HTR-8/SVneo (cell line): ENCODE measurements around the gene RNF128.
"Not testable (repeated sequence)": the region's sequence is repeated elsewhere in the genome, so short reads cannot be mapped to it uniquely, and the experiment has no call there.

Source experiments
- DNase-seq: peaks from one replicate; pipeline ENCODE4 v3.0.0; 2011; ENCODE audit warnings: low spot score, mixed read lengths; ENCODE audit not compliant: insufficient read length
- FAIRE-seq: peaks from 2 replicates; lab custom pipeline; 2011; peaks lifted over from hg19 to GRCh38; lab: Jason Lieb, UNC

RNF128 gene

DNA sequence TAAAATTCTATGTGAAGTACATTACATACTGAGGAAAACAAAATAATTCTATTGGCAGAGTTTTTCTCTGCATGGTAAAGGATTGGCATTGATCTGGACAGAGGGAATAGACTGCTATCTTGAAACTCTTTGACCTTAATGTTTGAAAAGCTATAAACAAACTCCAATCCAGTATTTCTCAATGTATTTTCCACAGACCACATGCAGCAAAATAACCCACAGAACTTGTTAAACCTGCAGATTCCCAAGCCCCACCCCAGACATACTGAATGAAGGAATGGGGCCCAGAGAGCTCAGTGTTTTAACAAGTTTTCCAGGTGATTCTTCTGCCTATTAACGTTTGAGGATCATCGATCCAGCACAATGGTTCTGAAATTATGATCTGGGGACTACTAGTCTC lies 15.7 kb downstream of the RNF128 start:
- no peak for DNase-seq
- FAIRE-seq = no peak

DNA sequence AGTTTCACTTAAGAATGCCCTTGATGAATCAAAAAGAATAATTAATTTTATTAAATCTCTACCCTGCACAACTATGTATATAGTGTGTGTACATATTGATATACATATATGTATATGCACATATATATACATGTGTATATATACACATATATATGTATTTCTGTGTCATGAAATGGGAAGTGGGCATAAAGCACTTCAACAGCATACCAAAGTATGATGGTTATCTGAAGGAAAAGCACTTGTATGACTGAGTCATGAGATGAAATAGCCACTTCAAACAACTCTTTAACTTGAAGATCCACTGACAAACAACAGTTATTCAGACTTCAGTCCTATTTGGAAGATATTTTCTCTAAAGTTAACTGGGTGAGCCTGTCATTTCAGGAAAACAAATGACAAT lies 16.3 kb downstream of the RNF128 start:
- DNase-seq (no peak), FAIRE-seq (no peak)

DNA sequence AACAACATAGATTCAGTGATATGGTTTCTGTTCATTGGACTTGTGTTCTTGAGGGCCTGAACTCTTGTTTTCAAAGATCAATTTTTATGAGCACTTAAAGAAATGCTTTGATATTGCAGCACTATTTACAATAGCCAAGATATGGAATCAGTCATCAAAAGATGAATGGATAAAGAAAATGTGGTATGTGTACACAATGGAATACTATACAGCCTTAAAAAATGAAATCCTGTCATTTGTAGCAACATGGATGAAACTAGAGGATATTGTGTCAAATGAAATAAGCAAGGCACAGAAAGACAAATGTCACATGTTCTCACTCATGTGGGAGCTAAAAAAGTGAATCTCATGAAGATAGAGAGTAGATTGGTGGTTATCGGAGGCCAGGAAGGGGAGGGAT lies 21.9 kb downstream of the RNF128 start:
- FAIRE-seq (no peak), DNase-seq (no peak)

DNA sequence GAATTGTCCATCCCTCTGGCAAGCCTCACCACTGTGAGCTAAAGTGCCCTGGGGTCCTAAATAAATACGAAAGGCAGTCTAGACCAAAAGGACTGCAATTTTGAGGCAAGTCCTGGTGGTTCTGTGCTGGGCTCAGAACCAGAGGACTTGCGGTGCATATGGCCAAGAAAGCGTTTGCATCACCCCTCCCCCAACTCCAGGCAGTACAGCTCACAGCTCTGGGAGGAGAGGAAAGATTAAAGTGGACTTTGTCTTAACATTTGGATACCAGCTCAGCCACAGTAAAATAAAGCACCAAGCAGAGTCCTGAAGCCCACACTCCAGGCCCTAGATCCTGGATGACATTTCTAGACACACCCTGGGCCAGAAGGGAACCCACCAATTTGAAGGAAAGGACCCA lies 24.9 kb downstream of the RNF128 start:
- no peak for DNase-seq
- FAIRE-seq = no peak

DNA sequence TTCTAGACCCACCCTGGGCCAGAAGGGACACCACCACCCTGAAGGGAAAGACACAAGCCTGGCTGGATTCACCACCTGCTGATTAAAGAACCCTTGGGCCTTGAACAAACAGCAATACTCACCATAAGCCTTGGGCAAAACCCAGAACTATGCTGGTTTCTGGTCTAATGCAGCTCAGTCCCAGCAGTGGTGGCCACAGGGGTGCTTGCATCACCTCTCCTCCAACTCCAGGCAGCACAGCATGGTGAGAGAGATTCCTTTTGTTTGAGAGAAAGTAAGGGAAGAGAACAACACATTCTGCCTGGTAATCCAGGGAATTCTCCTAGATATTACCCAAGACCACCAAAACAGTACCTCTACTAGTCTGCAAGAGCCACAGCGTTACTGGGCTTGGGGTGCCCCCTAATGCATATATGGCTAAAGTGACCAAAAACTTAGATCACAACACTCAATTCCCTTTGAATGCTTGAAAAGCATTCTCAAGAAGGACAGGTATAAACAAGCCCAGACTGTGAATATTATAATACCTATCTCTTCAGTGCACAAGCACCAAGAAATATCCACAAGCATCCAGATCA lies 25.7 kb downstream of the RNF128 start:
- DNase-seq (no peak), FAIRE-seq (no peak)

DNA sequence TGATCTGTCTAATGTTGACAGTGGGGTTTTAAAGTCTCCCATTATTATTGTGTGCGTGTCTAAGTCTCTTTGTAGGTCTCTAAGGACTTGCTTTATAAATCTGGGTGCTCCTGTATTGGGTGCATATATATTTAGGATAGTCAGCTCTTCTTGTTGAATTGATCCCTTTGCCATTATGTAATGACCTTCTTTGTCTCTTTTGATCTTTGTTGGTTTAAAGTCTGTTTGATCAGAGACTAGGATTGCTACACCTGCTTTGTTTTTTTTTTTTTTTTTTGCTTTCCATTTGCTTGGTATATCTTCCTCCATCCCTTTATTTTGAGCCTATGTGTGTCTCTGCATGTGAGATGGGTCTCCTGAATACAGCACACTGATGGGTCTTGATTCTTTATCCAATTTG lies 42.8 kb downstream of the RNF128 start:
- FAIRE-seq, DNase-seq: not testable (repeated sequence)

DNA sequence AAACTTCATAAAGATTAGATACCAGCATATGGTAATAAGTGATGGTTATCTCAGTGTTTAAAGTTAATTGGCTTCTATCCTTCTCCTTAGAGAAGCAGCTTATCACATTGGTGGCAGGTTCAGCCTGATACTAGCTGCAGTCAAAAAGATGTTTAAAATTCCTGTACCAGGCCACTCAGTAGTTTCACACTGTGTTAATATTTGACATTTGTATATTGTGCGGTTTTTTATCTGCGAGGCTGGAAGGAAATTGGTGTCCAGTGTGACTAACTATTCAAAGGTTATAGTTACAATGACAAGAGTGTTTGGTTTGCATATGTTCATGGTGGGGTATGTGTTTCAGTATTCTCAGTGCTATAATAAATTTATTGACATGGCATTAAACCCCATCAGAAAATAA lies 48.5 kb downstream of the RNF128 start:
- DNase-seq (no peak), FAIRE-seq (no peak)

DNA sequence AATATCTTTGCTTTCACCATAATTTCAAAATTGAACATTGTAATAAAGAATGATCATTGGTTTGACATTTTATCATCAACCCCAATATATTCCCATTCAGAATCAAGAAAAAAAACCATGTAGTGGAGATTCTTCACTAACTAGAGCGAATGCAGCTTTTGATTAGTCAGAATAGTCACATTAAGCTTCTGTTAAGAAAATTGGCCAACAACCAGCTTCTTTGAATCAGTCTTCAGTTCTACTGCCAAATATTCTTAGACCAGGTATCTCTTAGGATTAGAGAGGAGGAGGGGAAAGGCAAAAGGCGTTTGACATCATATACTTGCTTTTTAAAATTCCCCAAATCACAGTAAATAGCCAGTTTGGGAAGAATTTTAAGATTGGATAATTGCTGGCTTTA lies 53.8 kb downstream of the RNF128 start:
- DNase-seq = no peak
- no peak for FAIRE-seq

DNA sequence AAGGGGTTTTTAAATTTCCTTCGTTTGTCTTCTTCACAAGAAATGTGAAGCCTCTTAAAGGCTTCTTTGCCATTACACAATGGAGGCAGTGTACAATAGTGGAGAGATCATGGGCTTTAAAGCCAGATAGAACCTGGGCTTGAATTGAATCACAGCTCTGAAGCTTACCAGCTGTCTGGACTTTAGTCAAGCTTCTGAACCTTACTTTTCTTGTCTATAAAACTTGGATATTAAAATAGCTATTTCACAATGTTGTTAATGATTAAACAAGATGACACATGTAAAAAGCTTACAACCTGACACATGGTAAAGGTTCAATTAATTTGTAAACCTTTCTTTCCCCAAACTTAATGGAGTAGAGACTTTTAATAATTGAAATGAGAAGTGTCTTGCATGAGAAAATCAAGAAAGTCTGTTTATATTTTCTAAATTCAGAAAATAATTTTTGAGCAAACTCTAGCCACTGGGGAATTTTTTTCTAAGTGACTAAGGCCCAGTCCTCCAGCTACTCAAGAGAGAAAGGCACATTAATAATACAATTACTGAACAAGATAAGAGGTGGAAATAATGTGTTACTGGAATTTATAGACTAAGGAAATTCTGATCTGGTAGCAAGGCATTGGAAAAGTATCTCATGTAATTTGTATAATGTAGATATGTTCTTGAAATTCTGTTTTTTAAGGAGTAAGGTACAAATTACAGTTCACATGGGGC lies 54.3 kb downstream of the RNF128 start:
- no peak for FAIRE-seq
- no peak for DNase-seq

DNA sequence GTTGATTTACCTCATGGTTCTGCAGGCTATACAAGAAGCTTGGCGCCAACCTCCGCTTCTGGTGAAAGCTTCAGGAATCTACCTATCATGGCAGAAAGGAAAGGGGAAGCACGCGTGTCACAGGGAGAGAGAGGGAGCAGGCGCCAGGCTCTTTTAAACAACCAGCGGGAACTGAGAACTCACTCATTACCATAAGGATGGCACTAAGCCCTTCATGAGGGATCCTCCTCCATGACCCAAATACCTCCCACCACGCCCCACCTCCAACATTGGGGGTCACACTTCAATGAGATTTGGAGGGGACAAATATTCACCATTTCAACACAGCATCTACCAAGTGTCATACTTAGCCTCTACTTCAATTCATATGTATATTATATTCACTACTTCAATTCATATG lies 57.2 kb downstream of the RNF128 start:
- no peak for FAIRE-seq
- DNase-seq = no peak

DNA sequence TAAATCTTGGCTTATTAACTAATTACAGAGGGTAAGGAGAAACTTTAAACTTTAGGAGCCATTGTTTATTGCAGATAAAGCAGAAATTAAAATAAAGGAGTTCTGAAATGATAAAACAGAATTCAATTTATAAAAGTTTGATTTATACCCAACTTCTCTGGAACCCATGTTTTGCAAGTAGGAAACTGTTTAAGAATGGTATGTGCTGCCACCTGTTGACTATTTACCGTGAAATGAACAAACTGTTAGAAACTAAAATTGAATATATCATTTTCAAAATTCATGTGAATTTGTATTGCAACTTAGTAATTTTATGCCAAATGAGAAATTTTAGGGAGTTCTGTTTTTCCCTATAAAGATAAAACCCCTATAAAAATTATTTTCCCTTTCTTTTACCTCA lies 65.0 kb downstream of the RNF128 start:
- no peak for FAIRE-seq

DNA sequence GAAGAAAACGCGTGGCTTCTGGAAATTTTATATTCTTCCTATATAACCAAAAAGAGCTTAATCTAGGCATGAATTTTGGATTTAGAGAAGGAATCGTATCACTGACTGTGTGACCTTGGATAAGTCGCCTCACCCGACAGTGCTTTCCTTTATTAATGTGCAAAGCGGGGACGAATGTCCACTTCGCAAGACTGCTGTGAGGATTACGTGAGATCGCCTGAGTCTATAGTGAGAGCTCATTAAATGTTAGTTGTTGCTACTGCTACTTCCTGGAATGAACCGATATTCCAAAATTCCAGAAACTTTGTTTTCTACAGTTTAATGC lies 75.5 kb downstream of the RNF128 start:
- no peak for DNase-seq
- no peak for FAIRE-seq

More for the DNA sequence above, 65.0 kb downstream of the RNF128 start:
- DNase-seq = no peak

DNA sequence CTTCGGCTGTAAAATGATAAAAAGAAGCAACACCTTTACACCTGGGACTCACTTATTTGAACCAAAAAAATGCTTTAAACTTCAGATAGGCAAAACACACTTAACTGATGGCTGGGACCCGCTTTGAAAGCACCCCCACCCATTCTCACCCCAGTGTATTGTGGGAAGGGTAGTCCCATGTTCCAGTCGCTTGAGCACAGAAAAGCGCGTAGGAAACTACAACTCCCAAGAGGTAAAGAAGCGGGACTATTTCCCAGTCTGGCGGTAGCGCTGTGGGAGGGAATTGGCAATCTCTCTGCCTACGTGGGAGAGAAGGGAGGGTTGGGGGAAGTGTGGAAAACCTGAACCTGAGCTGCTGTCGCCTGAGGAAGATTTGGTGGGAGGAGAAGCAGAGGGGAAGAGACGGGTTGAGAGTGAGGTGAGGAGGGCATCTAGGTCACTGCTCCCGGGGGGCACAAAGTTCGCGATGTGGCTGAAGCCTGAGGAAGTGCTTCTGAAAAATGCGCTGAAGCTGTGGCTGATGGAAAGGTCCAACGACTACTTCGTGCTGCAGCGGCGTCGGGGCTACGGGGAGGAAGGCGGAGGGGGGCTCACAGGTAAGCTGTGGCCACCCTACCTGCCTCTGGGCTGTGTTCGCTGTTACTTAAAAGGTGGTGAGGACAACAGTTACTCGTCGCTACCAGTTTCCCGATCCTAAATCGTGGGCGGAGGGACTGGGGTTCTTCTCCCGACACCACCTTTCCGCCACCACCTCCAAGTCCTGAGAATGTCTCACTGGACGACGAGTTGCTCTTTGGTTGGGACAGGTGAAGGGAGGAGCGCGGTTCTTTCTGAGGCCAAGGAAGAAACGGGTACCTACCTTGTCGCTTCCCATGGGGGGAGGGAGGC lies 76.1 kb downstream of the RNF128 start, which contains the start of gene TBC1D8B:
TSS of gene TBC1D8B (plus strand) at position 286 of the 888 bp plus-strand sequence. CDS start at position 467, 181 bp downstream.
- FAIRE-seq (no peak), DNase-seq (peak; percentile 11)

DNA sequence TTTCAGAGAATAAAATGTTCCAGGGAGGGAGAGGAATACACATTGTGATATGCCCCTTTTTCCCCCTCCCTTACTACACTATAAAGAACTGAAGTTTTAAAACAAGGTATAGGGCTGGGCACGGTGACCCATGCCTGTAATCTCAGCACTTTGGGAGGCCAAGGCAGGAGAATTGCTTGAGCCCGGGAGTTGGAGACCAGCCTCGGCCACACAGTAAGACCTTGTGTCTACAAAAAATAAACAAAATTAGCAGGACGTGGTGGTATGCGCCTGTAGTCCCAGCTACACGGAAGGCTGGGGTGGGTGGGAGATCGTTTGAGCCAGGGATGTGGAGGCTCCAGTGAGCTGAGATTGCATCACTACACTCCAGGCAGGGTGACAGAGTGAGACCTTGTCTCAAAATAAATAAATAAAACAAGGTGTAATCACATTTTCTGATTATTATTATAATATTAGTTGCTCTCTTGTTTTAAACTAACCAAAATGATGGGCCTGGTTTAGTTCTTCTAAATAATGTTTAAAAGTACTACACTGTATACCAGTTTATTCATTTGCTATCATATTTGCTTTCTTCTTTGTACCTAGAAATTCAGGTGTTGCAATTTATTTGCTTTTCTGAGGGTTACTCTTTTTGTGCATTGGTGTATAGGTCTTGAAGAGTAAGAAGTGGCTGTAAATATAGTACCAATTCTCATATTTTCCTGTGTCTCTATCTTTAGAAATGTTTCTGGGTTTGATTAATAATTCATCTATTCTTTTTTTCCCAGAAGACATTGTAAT lies 84.8 kb downstream of the RNF128 start:
- DNase-seq (no peak), FAIRE-seq (no peak)

DNA sequence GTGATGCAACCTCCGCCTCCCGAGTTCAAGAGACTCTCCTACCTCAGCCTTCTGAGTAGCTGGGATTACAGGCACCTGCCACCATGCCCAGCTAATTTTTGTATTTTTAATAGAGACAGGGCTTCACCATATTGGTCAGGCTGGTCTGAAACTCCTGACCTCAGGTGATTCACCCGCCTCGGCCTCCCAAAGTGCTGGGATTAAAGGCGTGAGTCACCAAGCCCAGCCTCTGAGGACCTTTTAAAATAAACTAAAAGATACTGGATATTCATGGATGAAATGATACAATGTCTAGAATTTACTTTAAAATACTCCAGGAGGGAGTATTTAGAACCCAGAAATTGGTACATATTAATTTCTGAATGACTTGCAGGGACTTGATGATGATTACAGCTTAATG lies 86.4 kb downstream of the RNF128 start:
- not testable (repeated sequence) for FAIRE-seq, DNase-seq

DNA sequence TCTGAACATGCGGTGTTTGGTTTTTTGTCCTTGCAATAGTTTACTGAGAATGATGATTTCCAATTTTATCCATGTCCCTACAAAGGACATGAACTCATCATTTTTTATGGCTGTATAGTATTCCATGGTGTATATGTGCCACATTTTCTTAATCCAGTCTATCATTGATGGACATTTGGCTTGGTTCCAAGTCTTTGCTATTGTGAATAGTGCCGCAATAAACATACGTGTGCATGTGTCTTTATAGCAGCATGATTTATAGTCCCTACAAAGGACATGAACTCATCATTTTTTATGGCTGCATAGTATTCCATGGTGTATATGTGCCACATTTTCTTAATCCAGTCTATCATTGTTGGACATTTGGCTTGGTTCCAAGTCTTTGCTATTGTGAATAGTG lies 87.6 kb downstream of the RNF128 start:
- FAIRE-seq, DNase-seq: not testable (repeated sequence)
